Endodermal cell (in vitro differentiated cells): Measurements from ENCODE around the gene NMD3. TPM values are rescaled to one million over a fixed set of nuclear protein-coding genes. Genes with fewer than 3 reads are reported as not detected.
"Not testable (repeated sequence)": the region's sequence is repeated elsewhere in the genome, so short reads cannot be mapped to it uniquely, and the experiment has no call there.

Experiments used
- DNase-seq: peaks from one replicate; pipeline ENCODE4 v3.0.0-alpha.2; 2017
- H3K27ac ChIP-seq: 2 replicates; pipeline ENCODE4 v1.5.1; 2013; ENCODE audit warnings: mild to moderate bottlenecking, low read depth, low read length, moderate library complexity
- H3K27me3 ChIP-seq: 2 replicates; pipeline ENCODE4 v1.6.1; 2013; ENCODE audit warnings: mild to moderate bottlenecking, low read length, moderate library complexity; ENCODE audit not compliant: insufficient read depth, control insufficient read depth, poor library complexity, severe bottlenecking
- H3K36me3 ChIP-seq: 2 replicates; pipeline ENCODE4 v1.7.0; 2013; ENCODE audit warnings: mild to moderate bottlenecking, low read length, moderate library complexity; ENCODE audit not compliant: control insufficient read depth, insufficient read depth
- H3K4me1 ChIP-seq: one replicate; pipeline ENCODE4 v1.7.0; 2013; ENCODE audit warnings: low read length; ENCODE audit not compliant: control insufficient read depth, insufficient read depth
- H3K4me3 ChIP-seq: 2 replicates; pipeline ENCODE4 v1.5.1; 2013; ENCODE audit warnings: mild to moderate bottlenecking, low read length, moderate library complexity
- H3K9ac ChIP-seq: 2 replicates; pipeline ENCODE4 v1.6.1; 2013; ENCODE audit warnings: mild to moderate bottlenecking, low read length, moderate library complexity; ENCODE audit not compliant: poor library complexity, severe bottlenecking; ENCODE audit errors: extremely low read depth
- H3K9me3 ChIP-seq: 2 replicates; pipeline ENCODE4 v1.6.1; 2013; ENCODE audit warnings: mild to moderate bottlenecking, low read length, moderate library complexity; ENCODE audit not compliant: control insufficient read depth
- H3K27ac Mint-ChIP-seq: 2 replicates; pipeline ENCODE4 v1.8.0; 2020; ENCODE audit warnings: mixed read lengths
- H3K27me3 Mint-ChIP-seq: 2 replicates; pipeline ENCODE4 v1.8.0; 2021; ENCODE audit warnings: mild to moderate bottlenecking, mixed read lengths; ENCODE audit not compliant: insufficient read depth
- H3K36me3 Mint-ChIP-seq: 2 replicates; pipeline ENCODE4 v1.8.0; 2020; ENCODE audit warnings: low read depth, mixed read lengths
- H3K4me1 Mint-ChIP-seq: 2 replicates; pipeline ENCODE4 v1.8.0; 2020; ENCODE audit warnings: mixed read lengths
- H3K4me3 Mint-ChIP-seq: 2 replicates; pipeline ENCODE4 v1.8.0; 2020; ENCODE audit warnings: mild to moderate bottlenecking, moderate library complexity, mixed read lengths
- H3K9me3 Mint-ChIP-seq: 2 replicates; pipeline ENCODE4 v1.8.0; 2020; ENCODE audit warnings: mild to moderate bottlenecking, mixed read lengths
- CTCF ChIP-seq: fragments of 200-600 bp; sonication (generic); conservative IDR thresholded peaks from 2 replicates; pipeline ENCODE4 v1.5.0; 2021; ENCODE audit warnings: antibody characterized with exemption, mild to moderate bottlenecking
- WGBS, 2 experiments: methylation state at CpG; one replicate each; pipeline versions ENCODE4 v1.1.5 to v1.1.7; 2013; ENCODE audit warnings: missing lambda C conversion rate in 2 of 2, mixed read lengths in 1 of 2; ENCODE audit not compliant: insufficient coverage in 1 of 2, insufficient read length in 1 of 2; 5-methylcytosine and 5-hydroxymethylcytosine counted together
- total RNA-seq, 2 donors: library from RNA; stranded (reverse); fragmentation: NEBNext Ultra II Directional in 1 of 2; extraction: Animal tissue kit (Norgen Biotek cat#: 25700) in 1 of 2; gene quantifications; 2 replicates in 1 of 2; 3 replicates in 1 of 2; pipeline ENCODE4 v1.2.1, GENCODE V29; 2021

NMD3 gene
- total RNA-seq, 2 donors from 2014 or later, result 47.1 to 48.3 TPM

DNA sequence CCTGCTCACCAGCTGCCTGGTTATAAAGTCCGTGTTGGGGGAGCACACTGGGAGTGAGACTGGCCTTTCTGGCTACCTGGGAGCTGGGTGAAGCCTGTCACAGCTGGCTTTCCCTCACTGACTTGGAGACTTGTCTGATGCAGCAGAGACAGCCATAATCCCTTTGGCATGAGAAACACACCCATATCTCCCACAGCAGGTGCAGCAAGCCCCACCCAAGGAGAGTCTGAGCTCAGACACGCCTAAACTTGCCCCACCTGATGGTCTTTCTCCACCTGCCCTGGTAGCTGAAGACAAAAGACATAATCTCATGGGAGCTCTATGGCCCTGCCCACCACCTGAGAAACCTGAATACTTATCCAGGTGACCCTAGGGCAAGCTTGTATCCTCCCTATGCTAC lies 54.8 kb downstream of the NMD3 start:
- Histone ChIP-seq H3K9me3 (peaks cover 48% of the 10 kb centered on the region), H3K27me3 (no peaks in the 10 kb centered on the region), H3K9ac (no peak overlapping the region), H3K4me3 (no peak overlapping the region), H3K36me3 (peaks cover 21% of the 10 kb centered on the region), H3K27ac (no peak overlapping the region), H3K4me1 (no peaks in the 10 kb centered on the region)
- TF ChIP-seq CTCF, result no peak
- H3K4me3 Mint-ChIP-seq, result no peak overlapping the region
- H3K27me3 Mint-ChIP-seq, result no peaks in the 10 kb centered on the region
- peaks cover 50% of the 10 kb centered on the region for H3K36me3 Mint-ChIP-seq
- H3K27ac Mint-ChIP-seq, result no peak overlapping the region
- no peaks in the 10 kb centered on the region for H3K4me1 Mint-ChIP-seq
- H3K9me3 Mint-ChIP-seq, result peaks cover 46% of the 10 kb centered on the region
- no peak for DNase-seq
- WGBS, 2 experiments, result 97 to 100% methylated on average over 1 to 2 of the region's 2 CpGs

DNA sequence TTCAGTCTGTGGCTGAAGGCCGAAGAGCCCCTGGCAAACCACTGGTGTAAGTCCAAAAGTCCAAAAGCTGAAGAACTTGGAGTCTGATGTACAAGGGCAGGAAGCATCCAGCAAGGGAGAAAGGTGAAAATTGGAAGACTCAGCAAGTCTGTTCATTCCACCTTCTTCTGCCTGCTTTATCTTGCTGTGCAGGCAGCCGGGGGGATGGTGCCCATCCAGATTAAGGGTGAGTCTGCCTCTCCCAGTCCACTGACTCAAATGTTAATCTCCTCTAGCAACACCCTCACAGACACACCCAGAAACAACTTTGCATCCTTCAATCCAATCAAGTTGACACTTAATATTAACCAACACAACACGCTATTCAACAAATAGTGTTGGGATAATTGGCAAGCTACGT lies 61.3 kb downstream of the NMD3 start:
- peaks cover 60% of the 10 kb centered on the region for H3K9me3 Mint-ChIP-seq
- H3K4me1 ChIP-seq, H3K4me3 Mint-ChIP-seq, DNase-seq, H3K27me3 Mint-ChIP-seq, H3K9ac ChIP-seq, H3K27me3 ChIP-seq, H3K4me1 Mint-ChIP-seq, H3K27ac ChIP-seq, H3K27ac Mint-ChIP-seq, H3K4me3 ChIP-seq, H3K36me3 ChIP-seq: not testable (repeated sequence)
- peaks cover 25% of the 10 kb centered on the region for H3K36me3 Mint-ChIP-seq
- WGBS, 2 experiments, result 90 to 100% methylated on average over 2 to 4 of the region's 4 CpGs
- peaks cover 40% of the 10 kb centered on the region for H3K9me3 ChIP-seq

GRCh38 chr3:161284989-161285388 lies 63.9 kb downstream of the NMD3 start:
- H3K27ac ChIP-seq, result no peak overlapping the region
- no peaks in the 10 kb centered on the region for H3K36me3 ChIP-seq
- peaks cover 14% of the 10 kb centered on the region for H3K9me3 ChIP-seq
- no peak overlapping the region for H3K27ac Mint-ChIP-seq
- H3K4me3 Mint-ChIP-seq, result no peak overlapping the region
- peaks cover 35% of the 10 kb centered on the region for H3K9me3 Mint-ChIP-seq
- no peak for TF ChIP-seq CTCF
- H3K27me3 Mint-ChIP-seq, result no peaks in the 10 kb centered on the region
- WGBS, 2 experiments, result 95 to 100% methylated on average over 2 to 4 of the region's 4 CpGs
- H3K27me3 ChIP-seq, result no peaks in the 10 kb centered on the region
- no peak overlapping the region for H3K4me3 ChIP-seq
- no peaks in the 10 kb centered on the region for H3K4me1 Mint-ChIP-seq
- H3K4me1 ChIP-seq, result no peaks in the 10 kb centered on the region
- peaks cover 5% of the 10 kb centered on the region for H3K36me3 Mint-ChIP-seq
- H3K9ac ChIP-seq, result no peak overlapping the region
- DNase-seq, result no peak

DNA sequence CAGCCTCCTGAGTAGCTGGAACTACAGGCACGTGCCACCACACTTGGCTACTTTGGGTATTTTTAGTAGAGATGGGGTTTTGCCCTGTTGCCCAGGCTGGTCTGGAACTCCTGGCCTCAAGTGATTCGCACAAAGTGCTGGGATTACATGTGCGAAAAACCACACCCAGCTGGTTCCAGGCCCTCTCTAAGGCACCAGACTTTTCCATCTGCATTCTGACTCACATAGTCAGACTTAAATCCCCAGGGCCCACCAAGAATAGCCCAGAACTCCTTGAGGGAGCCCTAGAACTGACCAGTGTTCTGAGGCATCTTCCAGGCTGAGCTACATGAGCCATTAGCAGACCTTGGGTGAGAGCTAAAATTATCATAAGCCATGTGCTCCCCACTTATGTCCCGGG lies 68.1 kb downstream of the NMD3 start:
- Histone ChIP-seq H3K4me3 (no peak overlapping the region), H3K9ac (no peak overlapping the region), H3K36me3 (no peaks in the 10 kb centered on the region), H3K27ac (no peak overlapping the region), H3K27me3 (no peaks in the 10 kb centered on the region), H3K9me3 (no peaks in the 10 kb centered on the region), H3K4me1 (no peaks in the 10 kb centered on the region)
- WGBS, 2 experiments, result 91 to 100% methylated on average over 3 to 4 of the region's 4 CpGs
- peaks cover 4% of the 10 kb centered on the region for H3K9me3 Mint-ChIP-seq
- no peak for DNase-seq
- H3K4me1 Mint-ChIP-seq, result no peaks in the 10 kb centered on the region
- TF ChIP-seq CTCF, result no peak
- no peak overlapping the region for H3K27ac Mint-ChIP-seq
- H3K4me3 Mint-ChIP-seq, result no peak overlapping the region
- no peaks in the 10 kb centered on the region for H3K36me3 Mint-ChIP-seq
- no peaks in the 10 kb centered on the region for H3K27me3 Mint-ChIP-seq
